HepG2 (cell line): ENCODE data around the gene IPO13.

Experiments
- ARID4A ChIP-seq: sonication (generic); formaldehyde crosslinking; IDR thresholded peaks from 2 replicates; pipeline ENCODE4 v1.5.0; 2020; ENCODE audit warnings: mild to moderate bottlenecking, missing genetic modification reagents, borderline replicate concordance
- CREB3 ChIP-seq: sonication (generic); formaldehyde crosslinking; IDR thresholded peaks from 2 replicates; pipeline ENCODE4 v1.5.0; 2020; ENCODE audit warnings: missing genetic modification reagents
- CTCF ChIP-seq: sonication (generic); formaldehyde crosslinking; IDR thresholded peaks from 2 replicates; pipeline ENCODE4 v1.5.0; 2020; ENCODE audit warnings: mild to moderate bottlenecking, missing genetic modification reagents, moderate library complexity
- EZH2 ChIP-seq: conservative IDR thresholded peaks from 2 replicates; pipeline ENCODE4 v1.6.1; 2012; ENCODE audit warnings: mild to moderate bottlenecking, low read depth, low read length, moderate library complexity
- FOXJ3 ChIP-seq: sonication (generic); formaldehyde crosslinking; IDR thresholded peaks from 2 replicates; pipeline ENCODE4 v1.4.0; 2020; ENCODE audit warnings: missing genetic modification reagents, mild to moderate bottlenecking, borderline replicate concordance
- HNRNPUL1 ChIP-seq: fragments of 200-400 bp; formaldehyde crosslinking; IDR thresholded peaks from 2 replicates; pipeline ENCODE4 v1.6.1; 2017; ENCODE audit warnings: low read depth, mild to moderate bottlenecking, low read length, moderate library complexity
- POLR2A ChIP-seq, 2 experiments: IDR thresholded peaks; 2 replicates each; pipeline ENCODE4 v1.6.1; 2011; ENCODE audit warnings: low read depth in 2 of 2, low read length in 2 of 2, mild to moderate bottlenecking in 1 of 2, moderate library complexity in 1 of 2; ENCODE audit not compliant: insufficient read depth in 1 of 2
- POLR2AphosphoS5 ChIP-seq: IDR thresholded peaks from 2 replicates; pipeline ENCODE4 v1.6.1; 2012; ENCODE audit warnings: low read depth, low read length
- RFXANK ChIP-seq: IDR thresholded peaks from 2 replicates; pipeline ENCODE4 v1.6.1; 2016
- SP1 ChIP-seq, 2 experiments: fragments of 450-650 bp in 1 of 2; sonication (generic) in 1 of 2; formaldehyde crosslinking in 1 of 2; IDR thresholded peaks; 2 replicates each; pipeline versions ENCODE4 v1.4.0 to v1.6.1; 2016 to 2020; ENCODE audit warnings: missing genetic modification reagents in 1 of 2
- ZNF670 ChIP-seq: sonication (generic); formaldehyde crosslinking; IDR thresholded peaks from 2 replicates; pipeline ENCODE4 v1.8.0; 2022; ENCODE audit warnings: mild to moderate bottlenecking, missing genetic modification reagents, borderline replicate concordance
- TF ChIP-seq, protein P1 (sequence below): sonication (generic); formaldehyde crosslinking; IDR thresholded peaks from 2 replicates; pipeline ENCODE4 v1.5.1; 2020; ENCODE audit warnings: missing genetic modification reagents, mild to moderate bottlenecking, borderline replicate concordance
- TF ChIP-seq, protein P2 (sequence below), 2 experiments: fragments of 450-650 bp in 1 of 2; sonication (generic) in 1 of 2; formaldehyde crosslinking in 1 of 2; IDR thresholded peaks; 2 replicates each; pipeline versions ENCODE4 v1.6.1 to v1.8.0; 2016 to 2022; ENCODE audit warnings: antibody characterized with exemption in 1 of 2, mild to moderate bottlenecking in 1 of 2, missing genetic modification reagents in 1 of 2

DNA sequence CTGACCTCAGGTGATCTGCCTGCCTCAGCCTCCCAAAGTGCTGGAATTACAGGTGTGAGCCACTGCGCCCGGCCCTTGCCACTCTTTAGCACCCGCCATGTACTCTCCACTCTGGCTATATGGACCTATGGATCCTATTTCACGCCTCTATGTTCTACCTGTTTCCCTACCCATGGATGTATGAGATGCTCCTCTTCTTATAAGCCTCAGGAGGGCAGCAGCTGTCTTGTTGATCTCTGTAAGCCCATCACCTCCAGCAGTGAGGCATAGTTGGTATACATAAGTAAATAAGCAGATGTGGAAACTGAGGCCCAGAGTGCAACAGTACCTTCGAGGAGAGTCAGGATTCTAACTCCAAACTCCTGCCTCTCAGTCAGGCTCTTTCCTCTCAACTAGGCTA, 37.9 kb upstream of the IPO13 start:
- TF ChIP-seq FOXJ3 (CRISPR knock-in tag): no peak
- TF ChIP-seq, protein P1, sequence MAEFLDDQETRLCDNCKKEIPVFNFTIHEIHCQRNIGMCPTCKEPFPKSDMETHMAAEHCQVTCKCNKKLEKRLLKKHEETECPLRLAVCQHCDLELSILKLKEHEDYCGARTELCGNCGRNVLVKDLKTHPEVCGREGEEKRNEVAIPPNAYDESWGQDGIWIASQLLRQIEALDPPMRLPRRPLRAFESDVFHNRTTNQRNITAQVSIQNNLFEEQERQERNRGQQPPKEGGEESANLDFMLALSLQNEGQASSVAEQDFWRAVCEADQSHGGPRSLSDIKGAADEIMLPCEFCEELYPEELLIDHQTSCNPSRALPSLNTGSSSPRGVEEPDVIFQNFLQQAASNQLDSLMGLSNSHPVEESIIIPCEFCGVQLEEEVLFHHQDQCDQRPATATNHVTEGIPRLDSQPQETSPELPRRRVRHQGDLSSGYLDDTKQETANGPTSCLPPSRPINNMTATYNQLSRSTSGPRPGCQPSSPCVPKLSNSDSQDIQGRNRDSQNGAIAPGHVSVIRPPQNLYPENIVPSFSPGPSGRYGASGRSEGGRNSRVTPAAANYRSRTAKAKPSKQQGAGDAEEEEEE (CRISPR knock-in tag): no peak
- no peak for TF ChIP-seq POLR2A (IDR thresholded peaks at IDR 0.05; ENCODE audit: insufficient read depth in 1 of 2, low read depth in 2 of 2, low read length in 2 of 2)
- no peak for TF ChIP-seq EZH2
- TF ChIP-seq ZNF670 (CRISPR knock-in tag): no peak
- TF ChIP-seq CTCF: 0 out of 2 replicates have a peak, but pooled peaks have one; percentile 9
- TF ChIP-seq HNRNPUL1: no peak
- no peak for TF ChIP-seq SP1 (IDR thresholded peaks at IDR 0.05)
- TF ChIP-seq SP1 (CRISPR knock-in tag; IDR thresholded peaks at IDR 0.05): no peak
- TF ChIP-seq, protein P2, sequence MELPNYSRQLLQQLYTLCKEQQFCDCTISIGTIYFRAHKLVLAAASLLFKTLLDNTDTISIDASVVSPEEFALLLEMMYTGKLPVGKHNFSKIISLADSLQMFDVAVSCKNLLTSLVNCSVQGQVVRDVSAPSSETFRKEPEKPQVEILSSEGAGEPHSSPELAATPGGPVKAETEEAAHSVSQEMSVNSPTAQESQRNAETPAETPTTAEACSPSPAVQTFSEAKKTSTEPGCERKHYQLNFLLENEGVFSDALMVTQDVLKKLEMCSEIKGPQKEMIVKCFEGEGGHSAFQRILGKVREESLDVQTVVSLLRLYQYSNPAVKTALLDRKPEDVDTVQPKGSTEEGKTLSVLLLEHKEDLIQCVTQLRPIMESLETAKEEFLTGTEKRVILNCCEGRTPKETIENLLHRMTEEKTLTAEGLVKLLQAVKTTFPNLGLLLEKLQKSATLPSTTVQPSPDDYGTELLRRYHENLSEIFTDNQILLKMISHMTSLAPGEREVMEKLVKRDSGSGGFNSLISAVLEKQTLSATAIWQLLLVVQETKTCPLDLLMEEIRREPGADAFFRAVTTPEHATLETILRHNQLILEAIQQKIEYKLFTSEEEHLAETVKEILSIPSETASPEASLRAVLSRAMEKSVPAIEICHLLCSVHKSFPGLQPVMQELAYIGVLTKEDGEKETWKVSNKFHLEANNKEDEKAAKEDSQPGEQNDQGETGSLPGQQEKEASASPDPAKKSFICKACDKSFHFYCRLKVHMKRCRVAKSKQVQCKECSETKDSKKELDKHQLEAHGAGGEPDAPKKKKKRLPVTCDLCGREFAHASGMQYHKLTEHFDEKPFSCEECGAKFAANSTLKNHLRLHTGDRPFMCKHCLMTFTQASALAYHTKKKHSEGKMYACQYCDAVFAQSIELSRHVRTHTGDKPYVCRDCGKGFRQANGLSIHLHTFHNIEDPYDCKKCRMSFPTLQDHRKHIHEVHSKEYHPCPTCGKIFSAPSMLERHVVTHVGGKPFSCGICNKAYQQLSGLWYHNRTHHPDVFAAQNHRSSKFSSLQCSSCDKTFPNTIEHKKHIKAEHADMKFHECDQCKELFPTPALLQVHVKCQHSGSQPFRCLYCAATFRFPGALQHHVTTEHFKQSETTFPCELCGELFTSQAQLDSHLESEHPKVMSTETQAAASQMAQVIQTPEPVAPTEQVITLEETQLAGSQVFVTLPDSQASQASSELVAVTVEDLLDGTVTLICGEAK (IDR thresholded peaks at IDR 0.05): no peak
- TF ChIP-seq, protein P2 (CRISPR knock-in tag; IDR thresholded peaks at IDR 0.05): no peak
- TF ChIP-seq POLR2AphosphoS5: no peak
- no peak for TF ChIP-seq ARID4A (CRISPR knock-in tag)
- TF ChIP-seq RFXANK (CRISPR knock-in tag): no peak
- TF ChIP-seq CREB3 (CRISPR knock-in tag): no peak
